ENCODE results near the gene ZPBP. TPM values are rescaled to one million over a fixed set of nuclear protein-coding genes. Genes with fewer than 3 reads are reported as not detected.

Gene ZPBP
- total and polyA plus RNA-seq, 2 donors (not counting 3 experiments of a cell fraction or from before 2014, with no cell fraction given) = not detected

- BruUV-seq (replicated peaks) = no TSS peak
- TF ChIP-seq FOS (IDR thresholded peaks at IDR 0.05; ENCODE audit: borderline replicate concordance, insufficient read depth, low read length) (no peak), POLR2AphosphoS5 (IDR thresholded peaks at IDR 0.05; ENCODE audit: insufficient read depth, low read depth, low read length) (no peak), CTCF (IDR thresholded peaks at IDR 0.05; ENCODE audit: extremely low read depth in 1 of 2, insufficient read depth in 1 of 2, low read depth in 1 of 2, low read length in 2 of 2) (no peak), GATA2 (IDR thresholded peaks at IDR 0.05; ENCODE audit: insufficient read depth, insufficient read length, low read depth, low read length) (no peak), MYC (IDR thresholded peaks at IDR 0.05; ENCODE audit: low read depth, low read length) (no peak), MAX (IDR thresholded peaks at IDR 0.05; ENCODE audit: insufficient read depth, insufficient read length) (no peak), JUN (IDR thresholded peaks at IDR 0.05; ENCODE audit: borderline replicate concordance, insufficient read depth, insufficient read length, low read depth) (no peak), EZH2 (IDR thresholded peaks at IDR 0.05; ENCODE audit: borderline replicate concordance, low read depth, low read length, severe bottlenecking) (no peak), POLR2A (IDR thresholded peaks at IDR 0.05; ENCODE audit: low read depth, low read length) (no peak)
- Histone ChIP-seq H2AFZ (ENCODE audit: low read depth, low read length) (no peak overlapping the region), H3K9me3 (replicated peaks; ENCODE audit: control insufficient read depth, insufficient read depth, low read length) (no peaks in the 10 kb centered on the region), H3K27ac (ENCODE audit: insufficient read depth, low read depth, low read length) (no peak overlapping the region), H3K79me2 (ENCODE audit: control insufficient read depth, insufficient read depth, low read length) (no peaks in the 10 kb centered on the region), H4K20me1 (replicated peaks; ENCODE audit: control insufficient read depth, extremely low read depth, insufficient read depth, low read length) (no peaks in the 10 kb centered on the region), H3K9ac (replicated peaks; ENCODE audit: extremely low read depth, insufficient read depth, low read length) (no peak overlapping the region), H3K4me3 (replicated peaks in 1 of 3; ENCODE audit: insufficient read depth in 1 of 3, low read depth in 1 of 3, low read length in 3 of 3) (no peak overlapping the region), H3K36me3 (ENCODE audit: control insufficient read depth in 2 of 2, extremely low read depth in 1 of 2, insufficient read depth in 2 of 2, low read length in 2 of 2) (no peaks in the 10 kb centered on the region), H3K4me2 (ENCODE audit: insufficient read depth, low read length) (no peak overlapping the region), H3K9me1 (replicated peaks; ENCODE audit: control insufficient read depth, extremely low read depth, insufficient read depth, low read length) (no peaks in the 10 kb centered on the region), H3K4me1 (ENCODE audit: control insufficient read depth, extremely low read depth, insufficient read depth, low read length) (no peaks in the 10 kb centered on the region), H3K27me3 (ENCODE audit: control insufficient read depth in 2 of 2, insufficient read depth in 2 of 2, low read length in 2 of 2) (no peaks in the 10 kb centered on the region)
- no peak for DNase-seq (ENCODE audit: low read depth, low spot score)
- ChIA-PET POLR2A (no interaction called here), CTCF (no interaction called here)
- intact Hi-C loops (cut with micrococcal nuclease) (no loop called here), dilution Hi-C loops (cut with MboI; ENCODE audit: extremely low pct_ligation_motif_present, low sequenced_read_pairs) (no loop called here)
- FAIRE-seq = no peak
Measured at GRCh38 chr7:49892481-49892880, 200.6 kb downstream of the ZPBP start.

Other genes starting within 250 kb of the ZPBP start
- 0.20 TPM in 1 of 2 replicates, not detected in the other for gene IKZF1, start 211.5 kb upstream of the ZPBP start, total RNA-seq
- 0.01 and 0.03 TPM in 2 replicates for gene IKZF1, start 211.5 kb upstream of the ZPBP start, polyA plus RNA-seq

Data from endothelial cell of umbilical vein (primary cell).